Upper lobe of right lung (tissue), 1 donor: ENCODE measurements around the gene KLHDC7A. TPM values are rescaled to one million over a fixed set of nuclear protein-coding genes. Genes with fewer than 3 reads are reported as not detected.

Experiments
- ATAC-seq: fragments of 200-7000 bp; cut with Tn5 transposase; one replicate; pipeline ENCODE4 v1.9.1; 2020; ENCODE audit warnings: mild to moderate bottlenecking, moderate library complexity
- DNase-seq: peaks from one replicate; pipeline ENCODE4 v3.0.0-alpha.2; 2020
- H3K27ac ChIP-seq: fragments of 200-600 bp; one replicate; pipeline ENCODE4 v1.8.0; 2022
- H3K27me3 ChIP-seq: fragments of 200-600 bp; one replicate; pipeline ENCODE4 v1.8.0; 2022; ENCODE audit warnings: mild to moderate bottlenecking
- H3K36me3 ChIP-seq: fragments of 200-600 bp; one replicate; pipeline ENCODE4 v1.8.0; 2022
- H3K4me1 ChIP-seq: fragments of 200-600 bp; one replicate; pipeline ENCODE4 v1.8.0; 2022
- H3K4me3 ChIP-seq: fragments of 200-600 bp; one replicate; pipeline ENCODE4 v1.8.0; 2022; ENCODE audit warnings: mild to moderate bottlenecking
- H3K9me3 ChIP-seq: fragments of 200-600 bp; one replicate; pipeline ENCODE4 v1.8.0; 2022
- CTCF ChIP-seq: fragments of 200-600 bp; IDR thresholded peaks from one replicate; pipeline ENCODE4 v1.8.0; 2022; ENCODE audit warnings: antibody characterized with exemption
- intact Hi-C: fragments of 100-400 bp; cut with DNase I; formaldehyde crosslinking; loops from one replicate; pipeline ENCODE4 v1.11.0; 2022
- total RNA-seq: library from RNA; stranded (reverse); fragmentation: NEBNext Ultra II Directional; extraction: Animal tissue kit (Norgen Biotek cat#: 25700); gene quantifications from one replicate; pipeline ENCODE4 v1.2.1, GENCODE V29; 2021
- donor health status: DM: no; HTN: yes; CAD: no; lungs with severe emphysema.

The KLHDC7A gene
- total RNA-seq, 1 donor from 2014 or later, result 1.3 TPM

GRCh38 chr1:18512883-18513282 is 32.2 kb downstream of the KLHDC7A start:
- no peak for DNase-seq
- Histone ChIP-seq H3K36me3 (no peaks in the 10 kb centered on the region), H3K27me3 (no peaks in the 10 kb centered on the region), H3K4me3 (no peak overlapping the region), H3K27ac (no peak overlapping the region), H3K9me3 (peaks cover 19% of the 10 kb centered on the region), H3K4me1 (no peaks in the 10 kb centered on the region)
- intact Hi-C loops, result no loop called here
- no peak for TF ChIP-seq CTCF
- ATAC-seq, result no peak

- Histone ChIP-seq H3K4me3 (no peak overlapping the region), H3K4me1 (no peaks in the 10 kb centered on the region), H3K9me3 (peaks cover 11% of the 10 kb centered on the region), H3K27me3 (no peaks in the 10 kb centered on the region), H3K27ac (no peak overlapping the region), H3K36me3 (no peaks in the 10 kb centered on the region)
- no peak for TF ChIP-seq CTCF
- DNase-seq (no peak), ATAC-seq (no peak)
- intact Hi-C loops, result no loop called here
Measured at GRCh38 chr1:18513995-18514394, 33.3 kb downstream of the KLHDC7A start.

GRCh38 chr1:18515120-18515667 is 34.5 kb downstream of the KLHDC7A start:
- intact Hi-C loops, result no loop called here

GRCh38 chr1:18516473-18516872 is 35.7 kb downstream of the KLHDC7A start:
- intact Hi-C loops, result no loop called here
- H3K4me1 ChIP-seq, result no peaks in the 10 kb centered on the region
- TF ChIP-seq CTCF, result no peak
- H3K36me3 ChIP-seq, result no peaks in the 10 kb centered on the region
- peaks cover 11% of the 10 kb centered on the region for H3K9me3 ChIP-seq
- no peaks in the 10 kb centered on the region for H3K27me3 ChIP-seq
- DNase-seq, result no peak
- no peak overlapping the region for H3K4me3 ChIP-seq
- no peak overlapping the region for H3K27ac ChIP-seq
- no peak for ATAC-seq

More at GRCh38 chr1:18515120-18515667, 34.5 kb downstream of the KLHDC7A start:
- Histone ChIP-seq H3K36me3 (no peaks in the 10 kb centered on the region), H3K27ac (no peak overlapping the region), H3K27me3 (no peaks in the 10 kb centered on the region), H3K9me3 (peaks cover 11% of the 10 kb centered on the region), H3K4me3 (no peak overlapping the region), H3K4me1 (no peaks in the 10 kb centered on the region)
- TF ChIP-seq CTCF, result no peak
- no peak for ATAC-seq
- no peak for DNase-seq

GRCh38 chr1:18526436-18527275 is 45.9 kb downstream of the KLHDC7A start:
- Histone ChIP-seq H3K4me3 (no peak overlapping the region), H3K36me3 (no peaks in the 10 kb centered on the region), H3K9me3 (no peaks in the 10 kb centered on the region), H3K4me1 (no peaks in the 10 kb centered on the region), H3K27ac (no peak overlapping the region), H3K27me3 (peaks cover 5% of the 10 kb centered on the region)
- DNase-seq (no peak), ATAC-seq (no peak)
- TF ChIP-seq CTCF, result no peak
- intact Hi-C loops, result no loop called here
